ENCODE data around the gene CAMK1. TPM values are rescaled to one million over a fixed set of nuclear protein-coding genes. Genes with fewer than 3 reads are reported as not detected.
A peak's percentile ranks its signal among the peaks of the same experiment; 100 is the strongest.

Gene CAMK1
- total and polyA plus RNA-seq, 9 of the 15 experiments (the other 6 are each of a cell fraction or from before 2014, with no cell fraction given), result 0.23 to 10.7 (median 6.0) TPM

- no peak for TF ChIP-seq FOXA3 (CRISPR knock-in tag; conservative IDR thresholded peaks at IDR 0.05 in 1 of 2, IDR thresholded peaks at IDR 0.05 in 1 of 2)
- TF ChIP-seq PHB2 (IDR thresholded peaks at IDR 0.05; ENCODE audit: low read depth), result no peak
- TF ChIP-seq, protein P1, sequence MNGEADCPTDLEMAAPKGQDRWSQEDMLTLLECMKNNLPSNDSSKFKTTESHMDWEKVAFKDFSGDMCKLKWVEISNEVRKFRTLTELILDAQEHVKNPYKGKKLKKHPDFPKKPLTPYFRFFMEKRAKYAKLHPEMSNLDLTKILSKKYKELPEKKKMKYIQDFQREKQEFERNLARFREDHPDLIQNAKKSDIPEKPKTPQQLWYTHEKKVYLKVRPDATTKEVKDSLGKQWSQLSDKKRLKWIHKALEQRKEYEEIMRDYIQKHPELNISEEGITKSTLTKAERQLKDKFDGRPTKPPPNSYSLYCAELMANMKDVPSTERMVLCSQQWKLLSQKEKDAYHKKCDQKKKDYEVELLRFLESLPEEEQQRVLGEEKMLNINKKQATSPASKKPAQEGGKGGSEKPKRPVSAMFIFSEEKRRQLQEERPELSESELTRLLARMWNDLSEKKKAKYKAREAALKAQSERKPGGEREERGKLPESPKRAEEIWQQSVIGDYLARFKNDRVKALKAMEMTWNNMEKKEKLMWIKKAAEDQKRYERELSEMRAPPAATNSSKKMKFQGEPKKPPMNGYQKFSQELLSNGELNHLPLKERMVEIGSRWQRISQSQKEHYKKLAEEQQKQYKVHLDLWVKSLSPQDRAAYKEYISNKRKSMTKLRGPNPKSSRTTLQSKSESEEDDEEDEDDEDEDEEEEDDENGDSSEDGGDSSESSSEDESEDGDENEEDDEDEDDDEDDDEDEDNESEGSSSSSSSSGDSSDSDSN (IDR thresholded peaks at IDR 0.05; ENCODE audit: borderline replicate concordance in 1 of 2, low read depth in 2 of 2, low read length in 2 of 2), result 0 out of 4 replicates have a peak, but pooled peaks of 1 of the 2 experiments have one; percentile 21
- peak; percentile 18; the same call in 1 of the 2 replicates for TF ChIP-seq MYC (IDR thresholded peaks at IDR 0.05; ENCODE audit: low read depth, low read length)
- no peak for TF ChIP-seq MYC (CRISPR knock-in tag; IDR thresholded peaks at IDR 0.05; ENCODE audit: borderline replicate concordance, low read depth)
- TF ChIP-seq KLF10 (CRISPR knock-in tag; IDR thresholded peaks at IDR 0.05), result no peak
- TF ChIP-seq CREB1 (IDR thresholded peaks at IDR 0.05), result peak; percentile 56
- TF ChIP-seq CREB1 (CRISPR knock-in tag; IDR thresholded peaks at IDR 0.05), result peak; percentile 54
- 0 out of 2 replicates have a peak, but pooled peaks have one; percentile 9 for TF ChIP-seq RAD51 (IDR thresholded peaks at IDR 0.05; ENCODE audit: borderline replicate concordance, low read depth)
- TF ChIP-seq SMC3 (conservative IDR thresholded peaks at IDR 0.05; ENCODE audit: insufficient read depth, low read depth, low read length), result peak; percentile 44
- TF ChIP-seq, protein P2, sequence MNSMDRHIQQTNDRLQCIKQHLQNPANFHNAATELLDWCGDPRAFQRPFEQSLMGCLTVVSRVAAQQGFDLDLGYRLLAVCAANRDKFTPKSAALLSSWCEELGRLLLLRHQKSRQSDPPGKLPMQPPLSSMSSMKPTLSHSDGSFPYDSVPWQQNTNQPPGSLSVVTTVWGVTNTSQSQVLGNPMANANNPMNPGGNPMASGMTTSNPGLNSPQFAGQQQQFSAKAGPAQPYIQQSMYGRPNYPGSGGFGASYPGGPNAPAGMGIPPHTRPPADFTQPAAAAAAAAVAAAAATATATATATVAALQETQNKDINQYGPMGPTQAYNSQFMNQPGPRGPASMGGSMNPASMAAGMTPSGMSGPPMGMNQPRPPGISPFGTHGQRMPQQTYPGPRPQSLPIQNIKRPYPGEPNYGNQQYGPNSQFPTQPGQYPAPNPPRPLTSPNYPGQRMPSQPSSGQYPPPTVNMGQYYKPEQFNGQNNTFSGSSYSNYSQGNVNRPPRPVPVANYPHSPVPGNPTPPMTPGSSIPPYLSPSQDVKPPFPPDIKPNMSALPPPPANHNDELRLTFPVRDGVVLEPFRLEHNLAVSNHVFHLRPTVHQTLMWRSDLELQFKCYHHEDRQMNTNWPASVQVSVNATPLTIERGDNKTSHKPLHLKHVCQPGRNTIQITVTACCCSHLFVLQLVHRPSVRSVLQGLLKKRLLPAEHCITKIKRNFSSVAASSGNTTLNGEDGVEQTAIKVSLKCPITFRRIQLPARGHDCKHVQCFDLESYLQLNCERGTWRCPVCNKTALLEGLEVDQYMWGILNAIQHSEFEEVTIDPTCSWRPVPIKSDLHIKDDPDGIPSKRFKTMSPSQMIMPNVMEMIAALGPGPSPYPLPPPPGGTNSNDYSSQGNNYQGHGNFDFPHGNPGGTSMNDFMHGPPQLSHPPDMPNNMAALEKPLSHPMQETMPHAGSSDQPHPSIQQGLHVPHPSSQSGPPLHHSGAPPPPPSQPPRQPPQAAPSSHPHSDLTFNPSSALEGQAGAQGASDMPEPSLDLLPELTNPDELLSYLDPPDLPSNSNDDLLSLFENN (IDR thresholded peaks at IDR 0.05; ENCODE audit: low read depth in 2 of 2, low read length in 2 of 2), result no peak
- peak; percentile 52 for TF ChIP-seq PRDM10 (IDR thresholded peaks at IDR 0.05; ENCODE audit: partially characterized antibody)
- TF ChIP-seq, protein P3, sequence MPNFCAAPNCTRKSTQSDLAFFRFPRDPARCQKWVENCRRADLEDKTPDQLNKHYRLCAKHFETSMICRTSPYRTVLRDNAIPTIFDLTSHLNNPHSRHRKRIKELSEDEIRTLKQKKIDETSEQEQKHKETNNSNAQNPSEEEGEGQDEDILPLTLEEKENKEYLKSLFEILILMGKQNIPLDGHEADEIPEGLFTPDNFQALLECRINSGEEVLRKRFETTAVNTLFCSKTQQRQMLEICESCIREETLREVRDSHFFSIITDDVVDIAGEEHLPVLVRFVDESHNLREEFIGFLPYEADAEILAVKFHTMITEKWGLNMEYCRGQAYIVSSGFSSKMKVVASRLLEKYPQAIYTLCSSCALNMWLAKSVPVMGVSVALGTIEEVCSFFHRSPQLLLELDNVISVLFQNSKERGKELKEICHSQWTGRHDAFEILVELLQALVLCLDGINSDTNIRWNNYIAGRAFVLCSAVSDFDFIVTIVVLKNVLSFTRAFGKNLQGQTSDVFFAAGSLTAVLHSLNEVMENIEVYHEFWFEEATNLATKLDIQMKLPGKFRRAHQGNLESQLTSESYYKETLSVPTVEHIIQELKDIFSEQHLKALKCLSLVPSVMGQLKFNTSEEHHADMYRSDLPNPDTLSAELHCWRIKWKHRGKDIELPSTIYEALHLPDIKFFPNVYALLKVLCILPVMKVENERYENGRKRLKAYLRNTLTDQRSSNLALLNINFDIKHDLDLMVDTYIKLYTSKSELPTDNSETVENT (CRISPR knock-in tag; IDR thresholded peaks at IDR 0.05), result no peak
- peak; percentile 45; the same call in 1 of the 2 replicates for TF ChIP-seq HDAC2 (IDR thresholded peaks at IDR 0.05)
- TF ChIP-seq CTBP1 (IDR thresholded peaks at IDR 0.05; ENCODE audit: borderline replicate concordance), result peak; percentile 83
Measured at GRCh38 chr3:9727041-9727595, 42.6 kb downstream of the CAMK1 start (continued).
